HepG2 (cell line): ENCODE data around the gene THPO.

Experiments
- CREM ChIP-seq, 2 experiments: sonication (generic) in 1 of 2; formaldehyde crosslinking in 1 of 2; IDR thresholded peaks; 2 replicates each; pipeline versions ENCODE4 v1.4.0 to v1.6.1; 2016 to 2020; ENCODE audit warnings: antibody characterized with exemption in 1 of 2, mild to moderate bottlenecking in 1 of 2, missing genetic modification reagents in 1 of 2
- HMG20A ChIP-seq: IDR thresholded peaks from 2 replicates; pipeline ENCODE4 v1.6.1; 2016; ENCODE audit warnings: borderline replicate concordance
- KAT8 ChIP-seq: IDR thresholded peaks from 2 replicates; pipeline ENCODE4 v1.6.1; 2016; ENCODE audit warnings: missing genetic modification reagents, missing compliant biosample characterization
- NFRKB ChIP-seq: fragments of 450-650 bp; IDR thresholded peaks from 2 replicates; pipeline ENCODE4 v1.6.1; 2017
- POLR2A ChIP-seq, 2 experiments: IDR thresholded peaks; 2 replicates each; pipeline ENCODE4 v1.6.1; 2011; ENCODE audit warnings: low read depth in 2 of 2, low read length in 2 of 2, mild to moderate bottlenecking in 1 of 2, moderate library complexity in 1 of 2; ENCODE audit not compliant: insufficient read depth in 1 of 2
- POLR2AphosphoS5 ChIP-seq: IDR thresholded peaks from 2 replicates; pipeline ENCODE4 v1.6.1; 2012; ENCODE audit warnings: low read depth, low read length
- YY1 ChIP-seq: IDR thresholded peaks from 2 replicates; pipeline ENCODE4 v1.6.1; 2011; ENCODE audit warnings: low read length, low read depth, moderate library complexity, mild to moderate bottlenecking; ENCODE audit not compliant: insufficient read depth, insufficient replicate concordance

GRCh38 chr3:184354121-184354728 is 23.8 kb downstream of the THPO start:
- TF ChIP-seq NFRKB, result no peak
- TF ChIP-seq POLR2AphosphoS5, result no peak
- no peak for TF ChIP-seq YY1
- TF ChIP-seq CREM (IDR thresholded peaks at IDR 0.05), result no peak
- TF ChIP-seq CREM (CRISPR knock-in tag; IDR thresholded peaks at IDR 0.05), result no peak
- no peak for TF ChIP-seq POLR2A (IDR thresholded peaks at IDR 0.05; ENCODE audit: insufficient read depth in 1 of 2, low read depth in 2 of 2, low read length in 2 of 2)
- TF ChIP-seq HMG20A, result no peak
- no peak for TF ChIP-seq KAT8
